ENCODE results near the gene POLR1E. TPM values are rescaled to one million over a fixed set of nuclear protein-coding genes. Genes with fewer than 3 reads are reported as not detected.
"Not testable (repeated sequence)": the region's sequence is repeated elsewhere in the genome, so short reads cannot be mapped to it uniquely, and the experiment has no call there.

The POLR1E gene
- total RNA-seq, 1 donor from 2014 or later = 26.1 TPM

GRCh38 chr9:37465249-37466036, 20.3 kb upstream of the POLR1E start, which contains the start of gene ZBTB5:
Gene ZBTB5, minus strand, starts transcription at chr9:37465450. Its CDS starts 22,899 bp downstream, at chr9:37442551.
- DNase-seq (ENCODE audit: low spot score in 2 of 2, unreplicated experiment in 2 of 2) = peak; percentile 99
- Mint-ChIP-seq H3K27me3 (ENCODE audit: low read depth) (no peaks in the 10 kb centered on the region), H3K4me1 (peaks cover 36% of the 10 kb centered on the region), H3K27ac (peak within 1 kb of the TSS; percentile 100), H3K4me3 (peak within 1 kb of the TSS; percentile 97), H3K36me3 (peaks cover 6% of the 10 kb centered on the region), H3K9me3 (no peaks in the 10 kb centered on the region)
- TF ChIP-seq CTCF (IDR thresholded peaks at IDR 0.05; ENCODE audit: unreplicated experiment) = no peak

- TF ChIP-seq CTCF (IDR thresholded peaks at IDR 0.05; ENCODE audit: unreplicated experiment) = no peak
- H3K4me1 Mint-ChIP-seq = peaks cover 36% of the 10 kb centered on the region
- peak overlapping the region; percentile 97 for H3K4me3 Mint-ChIP-seq
- H3K27me3 Mint-ChIP-seq (ENCODE audit: low read depth) = no peaks in the 10 kb centered on the region
- peaks cover 3% of the 10 kb centered on the region for H3K36me3 Mint-ChIP-seq
- H3K27ac Mint-ChIP-seq = peak overlapping the region; percentile 100
- DNase-seq (ENCODE audit: low spot score in 2 of 2, unreplicated experiment in 2 of 2) = peak; percentile 66 to 82
- H3K9me3 Mint-ChIP-seq = no peaks in the 10 kb centered on the region
Measured at GRCh38 chr9:37466037-37466709, 19.6 kb upstream of the POLR1E start.

- H3K9me3 Mint-ChIP-seq; H3K27ac Mint-ChIP-seq; H3K4me3 Mint-ChIP-seq; DNase-seq (ENCODE audit: low spot score in 2 of 2, unreplicated experiment in 2 of 2); H3K36me3 Mint-ChIP-seq; H3K27me3 Mint-ChIP-seq (ENCODE audit: low read depth): not testable (repeated sequence)
- peaks cover 42% of the 10 kb centered on the region for H3K4me1 Mint-ChIP-seq
Measured at GRCh38 chr9:37467530-37467929, 18.2 kb upstream of the POLR1E start.

- H3K4me1 Mint-ChIP-seq = peaks cover 32% of the 10 kb centered on the region
- H3K9me3 Mint-ChIP-seq = peaks cover 3% of the 10 kb centered on the region
- no peak for TF ChIP-seq CTCF (IDR thresholded peaks at IDR 0.05; ENCODE audit: unreplicated experiment)
- H3K27me3 Mint-ChIP-seq (ENCODE audit: low read depth) = no peaks in the 10 kb centered on the region
- H3K36me3 Mint-ChIP-seq = peaks cover 2% of the 10 kb centered on the region
- DNase-seq (ENCODE audit: low spot score in 2 of 2, unreplicated experiment in 2 of 2) = no peak
- H3K4me3 Mint-ChIP-seq = no peak overlapping the region
- no peak overlapping the region for H3K27ac Mint-ChIP-seq
Measured at GRCh38 chr9:37468620-37469019, 17.1 kb upstream of the POLR1E start.

GRCh38 chr9:37471942-37472684, 13.6 kb upstream of the POLR1E start:
- peaks cover 3% of the 10 kb centered on the region for H3K36me3 Mint-ChIP-seq
- H3K27ac Mint-ChIP-seq = peak overlapping the region; percentile 98
- DNase-seq (ENCODE audit: low spot score in 2 of 2, unreplicated experiment in 2 of 2) = no peak
- H3K4me3 Mint-ChIP-seq = peak overlapping the region; percentile 58
- peaks cover 11% of the 10 kb centered on the region for H3K9me3 Mint-ChIP-seq
- peaks cover 3% of the 10 kb centered on the region for H3K27me3 Mint-ChIP-seq (ENCODE audit: low read depth)
- TF ChIP-seq CTCF (IDR thresholded peaks at IDR 0.05; ENCODE audit: unreplicated experiment) = no peak
- H3K4me1 Mint-ChIP-seq = peaks cover 18% of the 10 kb centered on the region

- not testable (repeated sequence) for H3K27me3 Mint-ChIP-seq (ENCODE audit: low read depth); H3K27ac Mint-ChIP-seq; DNase-seq (ENCODE audit: low spot score in 2 of 2, unreplicated experiment in 2 of 2); H3K4me3 Mint-ChIP-seq; H3K36me3 Mint-ChIP-seq
- H3K4me1 Mint-ChIP-seq = peaks cover 18% of the 10 kb centered on the region
- peaks cover 11% of the 10 kb centered on the region for H3K9me3 Mint-ChIP-seq
Measured at GRCh38 chr9:37473982-37474381, 11.8 kb upstream of the POLR1E start.
